Measurements from ENCODE around the gene DYDC2. TPM values are rescaled to one million over a fixed set of nuclear protein-coding genes. Genes with fewer than 3 reads are reported as not detected.

The DYDC2 gene
- total and polyA plus RNA-seq, 12 donors, result not detected

DNA sequence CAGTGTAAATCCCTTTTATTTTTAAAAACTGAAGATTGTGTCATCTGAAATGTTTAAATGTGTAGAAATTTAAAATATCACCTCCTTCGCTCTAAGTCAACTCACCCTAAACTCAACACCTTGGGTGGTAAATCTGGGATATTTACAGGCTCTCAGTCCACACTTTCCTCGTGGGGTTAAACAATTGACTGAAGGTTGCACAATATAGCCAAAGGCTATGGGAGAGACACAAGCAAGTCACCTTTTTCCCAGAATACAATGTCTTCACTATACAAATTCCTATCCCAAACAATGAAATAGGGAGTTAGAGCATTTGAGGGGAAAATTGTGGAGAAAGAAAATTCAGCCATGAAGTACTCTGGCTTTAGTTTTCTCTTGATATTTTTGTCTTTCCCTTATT is 34.4 kb upstream of the DYDC2 start:
- no peak for TF ChIP-seq CTCF (IDR thresholded peaks at IDR 0.05)
- ATAC-seq, result no peak

GRCh38 chr10:80322711-80323110 is 33.9 kb upstream of the DYDC2 start:
- ATAC-seq, result no peak
- WGBS, 2 donors, result 70 to 72% methylated on average over 1 of the region's 1 CpG
- no peak for DNase-seq
- Histone ChIP-seq H3K9me3 (peaks cover 0 to under 1% (median 0%) of the 10 kb centered on the region in 11 donors), H3K36me3 (no peaks in the 10 kb centered on the region), H3K4me3 (no peak overlapping the region), H3K4me1 (no peaks in the 10 kb centered on the region), H3K27me3 (peaks cover 0 to 14% (median 0%) of the 10 kb centered on the region in 7 donors), H3K27ac (no peak overlapping the region)
- intact Hi-C loops (cut with DNase I), result no loop called here
- no peak for TF ChIP-seq CTCF (IDR thresholded peaks at IDR 0.05)

More for the DNA sequence above, 34.4 kb upstream of the DYDC2 start:
- Histone ChIP-seq H3K27ac (no peak overlapping the region), H3K9me3 (peaks cover 0 to 5% (median 0%) of the 10 kb centered on the region in 11 donors), H3K27me3 (peaks cover 0 to 13% (median 0%) of the 10 kb centered on the region in 7 donors), H3K36me3 (no peaks in the 10 kb centered on the region), H3K4me1 (no peaks in the 10 kb centered on the region), H3K4me3 (no peak overlapping the region)
- DNase-seq, result no peak
- intact Hi-C loops (cut with DNase I), result no loop called here
- WGBS, 2 donors, result 86% methylated on average over 2 of the region's 2 CpGs

- Histone ChIP-seq H3K27me3 (peaks cover 0 to 14% (median 0%) of the 10 kb centered on the region in 7 donors), H3K4me3 (no peak overlapping the region), H3K36me3 (no peaks in the 10 kb centered on the region), H3K27ac (no peak overlapping the region), H3K9me3 (no peaks in the 10 kb centered on the region), H3K4me1 (no peaks in the 10 kb centered on the region)
- ATAC-seq, result no peak
- intact Hi-C loops (cut with DNase I), result no loop called here
- TF ChIP-seq CTCF (IDR thresholded peaks at IDR 0.05), result no peak
- DNase-seq, result no peak
- WGBS, 2 donors, result 69 to 73% methylated on average over 3 of the region's 3 CpGs
These were observed 33.3 kb upstream of the DYDC2 start for GRCh38 chr10:80323311-80323710.

DNA sequence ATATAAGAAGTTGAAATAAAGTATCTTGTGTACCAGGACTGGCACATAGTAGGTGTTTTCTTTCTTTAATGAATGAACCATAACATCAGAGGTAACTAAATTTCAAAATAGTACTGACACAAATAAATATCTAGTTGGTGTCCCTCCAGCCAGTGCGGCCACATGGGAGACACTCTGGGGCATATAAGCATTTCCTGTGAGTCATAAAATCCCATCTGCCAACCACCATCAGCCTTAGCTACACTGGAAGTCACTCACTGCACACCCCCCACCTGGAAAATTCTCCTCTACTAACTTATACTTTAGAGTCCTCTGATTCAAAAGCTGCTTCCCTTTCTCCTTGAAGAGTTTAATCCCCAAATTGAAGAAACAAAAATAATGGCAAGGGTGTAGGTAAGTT is 32.5 kb upstream of the DYDC2 start:
- no peaks in the 10 kb centered on the region for H3K36me3 ChIP-seq
- peaks cover 0 to 19% (median 6%) of the 10 kb centered on the region in 7 donors for H3K27me3 ChIP-seq
- TF ChIP-seq CTCF (IDR thresholded peaks at IDR 0.05), result no peak
- H3K4me1 ChIP-seq, result no peaks in the 10 kb centered on the region
- no peak overlapping the region for H3K4me3 ChIP-seq
- no peaks in the 10 kb centered on the region for H3K9me3 ChIP-seq
- 38 to 43% methylated on average over 1 of the region's 1 CpG for WGBS, 2 donors
- intact Hi-C loops (cut with DNase I), result no loop called here
- no peak overlapping the region for H3K27ac ChIP-seq
- no peak for DNase-seq
- ATAC-seq, result no peak

All from heart right ventricle (tissue), 16 donors.